ENCODE data around the gene AMOTL1. TPM values are rescaled to one million over a fixed set of nuclear protein-coding genes. Genes with fewer than 3 reads are reported as not detected.
A peak's percentile ranks its signal among the peaks of the same experiment; 100 is the strongest.
"Not testable (repeated sequence)": the region's sequence is repeated elsewhere in the genome, so short reads cannot be mapped to it uniquely, and the experiment has no call there.

The AMOTL1 gene
- total and polyA plus RNA-seq, 4 donors: 7.4 to 68.5 (median 27.3) TPM

GRCh38 chr11:94845622-94846021 lies 77.5 kb downstream of the AMOTL1 start:
- Histone ChIP-seq H3K27ac (ENCODE audit: low read depth in 1 of 2, low read length in 1 of 2) (peak overlapping the region in 1 of 2 donors; percentile 80), H3K4me3 (no peak overlapping the region), H3K9me3 (ENCODE audit: control insufficient read depth in 4 of 4, insufficient read depth in 3 of 4, low read length in 3 of 4) (no peaks in the 10 kb centered on the region), H3K4me1 (ENCODE audit: control insufficient read depth in 5 of 5, insufficient read depth in 5 of 5, low read length in 5 of 5) (peaks cover 0 to 6% (median 0%) of the 10 kb centered on the region in 5 donors), H3K9ac (ENCODE audit: insufficient read depth in 1 of 2, low read length in 2 of 2) (no peak overlapping the region), H3K36me3 (ENCODE audit: control insufficient read depth in 4 of 4, insufficient read depth in 4 of 4, low read length in 4 of 4) (peaks cover 0 to 15% (median 8%) of the 10 kb centered on the region in 4 donors), H3K27me3 (ENCODE audit: control insufficient read depth in 3 of 3, insufficient read depth in 3 of 3, low read length in 2 of 3) (no peaks in the 10 kb centered on the region)
- TF ChIP-seq CTCF (IDR thresholded peaks at IDR 0.05; ENCODE audit: control extremely low read depth, extremely low read depth): no peak
- WGBS, 2 donors: 50 to 71% methylated on average over 3 of the region's 3 CpGs
- DNase-seq (peak in 1 of 3 donors; percentile 55), ATAC-seq (ENCODE audit: insufficient read depth, low FRiP score) (peak; percentile 67)

GRCh38 chr11:94849839-94850238 lies 81.7 kb downstream of the AMOTL1 start:
- no peak for ATAC-seq (ENCODE audit: insufficient read depth, low FRiP score)
- TF ChIP-seq CTCF (IDR thresholded peaks at IDR 0.05; ENCODE audit: control extremely low read depth, extremely low read depth): no peak
- Histone ChIP-seq H3K36me3 (ENCODE audit: control insufficient read depth in 4 of 4, insufficient read depth in 4 of 4, low read length in 4 of 4) (peaks cover 0 to 42% (median 27%) of the 10 kb centered on the region in 4 donors), H3K9me3 (ENCODE audit: control insufficient read depth in 4 of 4, insufficient read depth in 3 of 4, low read length in 3 of 4) (no peaks in the 10 kb centered on the region), H3K4me1 (ENCODE audit: control insufficient read depth in 5 of 5, insufficient read depth in 5 of 5, low read length in 5 of 5) (peaks cover 0 to 7% (median 0%) of the 10 kb centered on the region in 5 donors), H3K27ac (ENCODE audit: low read depth in 1 of 2, low read length in 1 of 2) (no peak overlapping the region), H3K4me3 (no peak overlapping the region), H3K9ac (ENCODE audit: insufficient read depth in 1 of 2, low read length in 2 of 2) (no peak overlapping the region), H3K27me3 (ENCODE audit: control insufficient read depth in 3 of 3, insufficient read depth in 3 of 3, low read length in 2 of 3) (no peaks in the 10 kb centered on the region)
- 82 to 92% methylated on average over 9 of the region's 9 CpGs for WGBS, 2 donors
- DNase-seq: peak; percentile 29 to 55 (median 54)

DNA sequence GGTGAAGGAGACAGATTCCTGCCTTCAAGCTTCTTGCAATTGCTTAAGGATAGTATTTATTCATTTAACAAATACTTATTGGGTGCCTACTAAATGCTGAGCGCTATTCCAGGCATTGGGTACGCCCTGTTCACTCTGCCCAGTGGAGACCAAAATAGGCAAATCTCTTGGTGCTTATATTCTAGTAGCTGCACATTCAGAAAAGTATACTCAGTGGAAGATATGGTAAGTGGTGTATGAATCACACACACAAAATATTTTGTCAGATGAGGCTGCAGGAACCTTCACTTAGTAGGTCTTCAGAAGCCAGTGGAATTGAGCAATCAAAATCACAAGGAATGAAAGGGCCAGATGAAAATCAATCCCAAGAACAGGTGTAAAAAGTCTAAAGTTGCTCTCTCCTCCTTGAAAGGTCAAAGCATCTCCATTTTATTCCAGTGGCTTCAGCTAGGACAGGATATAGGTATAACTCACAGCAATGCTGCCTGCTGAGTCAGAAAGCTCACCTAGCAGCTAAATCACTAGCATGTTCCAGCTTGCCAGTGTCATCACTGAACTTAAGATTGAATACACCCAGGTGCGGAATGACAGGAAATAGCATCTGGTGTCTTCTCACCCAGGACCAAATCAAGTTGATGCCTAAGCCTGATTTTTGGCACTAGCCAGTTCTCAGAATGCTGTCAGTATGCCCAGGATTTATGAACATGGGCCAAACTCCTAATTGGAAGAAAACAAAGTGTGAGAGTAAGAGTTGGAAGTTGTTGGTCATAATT lies 83.9 kb downstream of the AMOTL1 start:
- WGBS, 2 donors: 96 to 99% methylated on average over 3 of the region's 3 CpGs
- Histone ChIP-seq H3K27me3 (ENCODE audit: control insufficient read depth in 3 of 3, insufficient read depth in 3 of 3, low read length in 2 of 3) (no peaks in the 10 kb centered on the region), H3K4me1 (ENCODE audit: control insufficient read depth in 5 of 5, insufficient read depth in 5 of 5, low read length in 5 of 5) (peaks cover 0 to 4% (median 0%) of the 10 kb centered on the region in 5 donors), H3K27ac (ENCODE audit: low read depth in 1 of 2, low read length in 1 of 2) (no peak overlapping the region), H3K36me3 (ENCODE audit: control insufficient read depth in 4 of 4, insufficient read depth in 4 of 4, low read length in 4 of 4) (peaks cover 0 to 52% (median 36%) of the 10 kb centered on the region in 4 donors), H3K9me3 (ENCODE audit: control insufficient read depth in 4 of 4, insufficient read depth in 3 of 4, low read length in 3 of 4) (no peaks in the 10 kb centered on the region), H3K9ac (ENCODE audit: insufficient read depth in 1 of 2, low read length in 2 of 2) (no peak overlapping the region), H3K4me3 (no peak overlapping the region)
- no peak for TF ChIP-seq CTCF (IDR thresholded peaks at IDR 0.05; ENCODE audit: control extremely low read depth, extremely low read depth)
- ATAC-seq (ENCODE audit: insufficient read depth, low FRiP score): no peak
- DNase-seq: no peak

DNA sequence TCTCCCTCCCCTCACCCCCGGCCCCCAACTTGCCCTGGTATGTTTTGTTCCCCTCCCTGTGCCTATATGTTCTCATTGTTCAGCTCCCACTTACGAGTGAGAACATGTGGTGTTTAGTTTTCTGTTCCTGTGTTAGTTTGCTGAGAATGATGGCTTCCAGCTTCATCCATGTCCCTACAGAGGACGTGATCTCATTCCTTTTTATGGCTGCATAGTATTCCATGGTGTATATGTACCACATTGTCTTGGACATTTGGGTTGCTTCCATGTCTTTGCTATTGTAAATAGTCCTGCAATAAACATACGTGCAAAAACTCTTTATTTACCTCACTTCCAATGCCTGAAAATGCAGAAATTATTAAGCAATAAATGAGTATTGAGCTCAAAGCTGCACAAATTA lies 85.1 kb downstream of the AMOTL1 start:
- 91 to 95% methylated on average over 4 of the region's 4 CpGs for WGBS, 2 donors
- H3K4me1 ChIP-seq (ENCODE audit: control insufficient read depth in 5 of 5, insufficient read depth in 5 of 5, low read length in 5 of 5); ATAC-seq (ENCODE audit: insufficient read depth, low FRiP score); H3K9ac ChIP-seq (ENCODE audit: insufficient read depth in 1 of 2, low read length in 2 of 2); H3K27ac ChIP-seq (ENCODE audit: low read depth in 1 of 2, low read length in 1 of 2); H3K4me3 ChIP-seq; H3K9me3 ChIP-seq (ENCODE audit: control insufficient read depth in 4 of 4, insufficient read depth in 3 of 4, low read length in 3 of 4); H3K27me3 ChIP-seq (ENCODE audit: control insufficient read depth in 3 of 3, insufficient read depth in 3 of 3, low read length in 2 of 3); DNase-seq: not testable (repeated sequence)
- H3K36me3 ChIP-seq (ENCODE audit: control insufficient read depth in 4 of 4, insufficient read depth in 4 of 4, low read length in 4 of 4): peaks cover 0 to 59% (median 38%) of the 10 kb centered on the region in 4 donors
